GM18909 (cell line): ENCODE results near the gene KCTD13.
"Not testable (repeated sequence)": the region's sequence is repeated elsewhere in the genome, so short reads cannot be mapped to it uniquely, and the experiment has no call there.

Experiments used
- ATAC-seq: cut with Tn5 transposase; IDR thresholded peaks from one replicate; pipeline ENCODE4 v1.9.1; 2021; ENCODE audit warnings: mild to moderate bottlenecking; ENCODE audit not compliant: unreplicated experiment, poor library complexity

Gene KCTD13

GRCh38 chr16:29925781-29926710 lies at the start of gene KCTD13:
TSS of gene KCTD13 (minus strand) at chr16:29926226. CDS start at chr16:29926033, 193 bp downstream.
- ATAC-seq: peak; percentile 91

GRCh38 chr16:29975134-29975538 lies 49.1 kb upstream of the KCTD13 start:
- no peak for ATAC-seq

DNA sequence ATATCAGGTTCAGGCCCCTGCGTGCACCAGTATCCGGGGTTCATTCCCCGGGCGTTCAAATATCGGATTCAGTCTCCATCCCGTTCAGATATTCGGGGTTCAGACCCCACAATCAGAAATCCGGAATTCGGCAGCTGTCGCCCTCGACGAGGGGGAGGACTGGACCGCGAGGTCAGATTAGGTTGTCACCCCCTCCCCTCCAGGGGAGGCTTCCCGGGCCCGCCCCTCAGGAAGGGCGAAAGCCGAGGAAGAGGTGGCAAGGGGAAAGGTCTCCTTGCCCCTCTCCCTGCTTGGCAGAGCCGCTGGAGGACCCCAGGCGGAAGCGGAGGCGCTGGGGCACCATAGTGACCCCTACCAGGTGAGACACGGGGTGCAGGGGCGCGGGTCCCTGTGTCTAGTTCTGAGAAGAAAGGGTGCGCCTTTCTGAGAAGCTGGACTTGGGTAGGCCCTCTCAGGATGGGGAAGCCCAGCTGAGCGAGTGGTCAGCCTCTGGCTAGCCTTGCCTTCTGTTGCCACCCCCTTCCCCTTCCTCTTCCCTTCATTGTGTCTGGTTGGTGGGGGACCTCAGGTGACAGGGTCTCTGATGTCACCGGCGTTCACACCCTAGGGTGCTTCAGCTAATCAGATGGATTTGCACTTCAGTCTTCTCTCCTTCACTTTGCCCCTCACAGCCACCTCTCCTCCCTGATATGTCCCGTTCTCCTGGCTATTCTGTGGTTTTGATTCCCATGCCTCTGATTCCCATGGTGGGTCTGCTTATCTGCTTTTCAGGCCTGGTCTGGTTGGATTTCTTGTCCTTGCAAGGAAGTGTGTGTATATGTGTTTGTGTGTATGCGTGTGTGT lies 48.5 kb upstream of the KCTD13 start:
- ATAC-seq: no peak

DNA sequence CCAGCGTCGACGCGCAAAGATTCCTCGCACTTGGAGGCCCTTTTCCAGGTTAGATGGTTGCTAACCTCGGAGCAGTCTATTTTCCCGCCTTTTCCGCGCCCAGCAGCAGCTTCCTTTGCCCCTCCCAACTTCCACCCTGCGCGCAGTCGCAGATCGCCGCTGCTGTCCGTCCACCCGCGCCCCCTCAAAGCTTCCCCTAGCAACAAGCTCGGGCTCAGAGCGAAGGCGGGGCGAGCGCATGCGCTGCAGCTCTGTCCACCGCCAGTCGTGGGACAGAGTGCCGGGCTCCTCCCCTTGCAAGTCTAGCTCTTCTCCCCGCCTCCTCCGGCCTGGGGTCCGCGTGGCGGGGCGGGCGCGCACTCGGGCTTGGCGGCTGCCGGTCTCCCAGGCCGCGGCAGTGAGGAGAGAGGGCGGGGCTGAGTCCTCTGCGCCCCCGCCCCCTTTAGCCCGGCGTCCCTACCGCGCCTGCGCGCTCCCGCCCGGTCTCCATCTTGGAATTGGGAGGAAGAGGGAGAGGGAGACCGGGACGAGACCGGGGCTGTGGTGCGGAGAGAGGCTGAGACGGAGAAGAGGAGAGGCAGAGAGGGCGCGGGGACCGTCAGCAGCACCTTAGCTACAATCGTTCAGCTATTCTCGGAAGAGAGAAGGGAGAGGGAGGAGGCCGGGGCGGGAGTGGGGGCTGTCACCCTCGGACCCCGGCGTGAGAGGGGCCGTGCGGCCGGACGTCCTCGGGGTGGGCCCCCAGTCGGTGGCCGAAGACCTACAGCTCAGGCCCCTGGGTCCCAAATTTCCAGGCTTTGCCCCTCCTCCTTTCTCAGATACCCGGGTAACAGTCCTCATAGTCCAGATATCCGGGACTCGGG lies 47.6 kb upstream of the KCTD13 start, which contains the start of gene TAOK2:
Gene TAOK2, plus strand, starts transcription at position 485 of the 863 bp plus-strand sequence. CDS start 3,905 bp downstream, outside the sequence.
- ATAC-seq: peak; percentile 93

GRCh38 chr16:29972992-29973383 lies 47.0 kb upstream of the KCTD13 start:
- ATAC-seq: no peak

- no peak for ATAC-seq
Observed at GRCh38 chr16:29972500-29972899, 46.5 kb upstream of the KCTD13 start.

- ATAC-seq: no peak
Observed at GRCh38 chr16:29971304-29971703, 45.3 kb upstream of the KCTD13 start.

DNA sequence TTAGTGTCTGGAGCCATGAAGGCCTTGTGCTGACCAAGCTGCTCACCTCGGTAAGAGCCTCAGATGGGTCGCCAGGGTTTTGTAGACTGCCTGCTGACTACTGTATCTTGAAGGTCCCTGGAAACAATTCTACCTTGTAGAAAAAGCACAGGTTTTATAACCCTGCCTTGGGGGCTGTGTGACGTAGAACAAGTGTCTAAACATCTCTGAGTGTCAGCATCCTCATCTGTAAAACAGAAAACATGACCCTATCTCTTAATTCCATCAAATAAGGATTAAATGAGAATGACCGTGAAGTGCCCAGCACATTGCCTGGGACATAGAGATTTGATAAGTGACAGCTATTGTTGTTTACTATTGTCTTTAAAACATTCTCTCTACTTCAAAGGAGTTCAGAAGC lies 42.2 kb upstream of the KCTD13 start:
- no peak for ATAC-seq

DNA sequence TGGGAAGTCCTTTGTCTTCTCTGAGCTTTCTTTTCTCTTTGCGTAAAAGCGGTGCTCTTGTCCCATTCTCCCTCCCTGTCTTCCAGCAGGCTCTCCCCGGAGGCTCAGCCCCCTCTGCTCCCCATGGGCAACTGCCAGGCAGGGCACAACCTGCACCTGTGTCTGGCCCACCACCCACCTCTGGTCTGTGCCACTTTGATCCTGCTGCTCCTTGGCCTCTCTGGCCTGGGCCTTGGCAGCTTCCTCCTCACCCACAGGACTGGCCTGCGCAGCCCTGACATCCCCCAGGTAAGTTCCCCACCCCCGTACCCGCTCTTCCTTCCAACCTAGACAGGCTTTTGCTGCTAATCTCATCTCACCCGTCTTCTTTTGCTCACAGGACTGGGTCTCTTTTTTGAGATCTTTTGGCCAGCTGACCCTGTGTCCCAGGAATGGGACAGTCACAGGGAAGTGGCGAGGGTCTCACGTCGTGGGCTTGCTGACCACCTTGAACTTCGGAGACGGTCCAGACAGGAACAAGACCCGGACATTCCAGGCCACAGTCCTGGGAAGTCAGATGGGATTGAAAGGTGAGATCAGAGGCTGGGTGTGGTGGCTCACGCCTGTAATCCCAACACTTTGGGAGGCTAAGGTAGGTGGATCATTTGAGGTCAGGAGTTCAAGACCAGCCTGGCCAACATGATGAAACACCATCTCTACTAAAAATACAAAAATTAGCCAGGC lies 37.2 kb upstream of the KCTD13 start:
- no peak for ATAC-seq

- no peak for ATAC-seq
Observed at GRCh38 chr16:29962344-29962994, 36.4 kb upstream of the KCTD13 start.

DNA sequence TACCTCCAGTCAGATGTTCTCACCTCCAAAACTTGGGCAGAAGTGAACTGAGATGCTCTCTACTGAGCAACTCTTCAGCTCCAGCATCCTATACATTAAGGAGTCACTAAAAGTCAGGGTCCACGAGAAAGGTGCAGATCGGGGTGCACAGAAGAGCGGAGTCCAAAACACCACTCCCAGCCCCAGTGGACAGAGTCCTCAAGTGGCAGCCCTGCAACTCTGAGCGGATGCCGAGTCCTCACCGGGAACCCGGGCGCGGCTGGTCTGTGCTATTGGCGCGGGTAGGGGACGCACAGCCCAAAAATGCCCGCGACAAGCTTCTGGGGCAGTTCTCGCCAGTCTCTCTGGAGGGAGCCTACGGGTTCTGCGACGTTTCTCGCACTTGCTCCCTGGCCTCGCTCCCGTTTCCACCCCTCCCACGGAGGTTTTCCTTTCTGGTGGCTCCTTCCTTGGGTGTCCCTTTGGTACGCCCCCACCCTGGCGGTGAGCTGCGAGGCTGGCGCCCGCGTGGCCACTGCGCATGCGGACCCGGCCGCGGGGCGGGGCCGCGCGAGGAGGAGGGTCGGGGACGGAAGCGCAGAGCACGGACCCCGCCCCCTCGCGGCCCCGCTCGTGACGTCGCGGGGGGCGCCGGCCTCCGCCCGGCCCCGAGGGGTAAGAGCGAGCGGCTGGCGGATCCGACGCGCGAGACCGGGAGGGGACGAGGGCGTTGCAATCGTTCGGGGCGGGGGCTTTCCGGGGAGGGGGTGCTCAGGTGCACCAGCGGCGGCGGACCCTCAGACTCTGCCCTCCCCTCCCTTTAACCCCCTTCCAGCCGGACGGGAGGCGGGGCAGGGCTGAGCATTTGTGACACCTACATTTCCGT lies 35.7 kb upstream of the KCTD13 start, which contains the start of gene TMEM219:
Gene TMEM219, plus strand, starts transcription at position 601 of the 865 bp plus-strand sequence. CDS start 1,065 bp downstream, outside the sequence.
- ATAC-seq: peak; percentile 87

DNA sequence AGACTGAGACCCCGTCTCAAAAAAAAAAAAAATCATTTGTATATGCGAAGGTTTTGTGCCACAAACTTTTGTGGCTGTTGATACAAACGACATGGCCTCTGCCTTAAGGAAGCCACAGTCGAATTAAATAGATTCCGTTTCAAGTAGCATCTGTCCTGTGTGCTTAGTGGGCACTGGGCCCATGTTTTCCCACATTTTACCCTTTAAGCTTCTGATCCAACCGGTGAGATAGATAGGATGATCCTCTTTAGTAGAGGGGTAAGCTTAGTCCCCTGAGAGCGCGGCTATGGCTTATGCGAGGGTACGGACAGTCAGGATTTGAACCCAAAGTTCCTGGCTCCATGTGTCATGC lies 35.1 kb upstream of the KCTD13 start:
- no peak for ATAC-seq

DNA sequence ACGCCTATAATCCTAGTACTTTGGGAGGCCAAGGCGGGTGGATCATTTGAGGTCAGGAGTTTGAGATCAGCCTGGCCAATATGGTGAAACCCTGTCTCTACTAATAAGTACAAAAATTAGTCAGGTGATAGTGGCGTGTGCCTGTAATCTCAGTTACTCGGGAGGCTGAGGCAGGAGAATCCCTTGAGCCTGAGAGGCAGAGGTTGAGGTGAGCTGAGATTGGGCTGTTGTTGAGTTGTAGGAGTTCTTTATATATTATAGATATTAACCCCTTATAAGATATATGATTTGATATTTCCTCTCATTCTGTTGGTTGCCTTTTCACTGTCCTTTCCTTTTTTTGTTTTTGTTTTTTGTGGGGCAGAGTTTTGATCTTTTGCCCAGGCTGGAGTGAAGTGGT lies 33.8 kb upstream of the KCTD13 start:
- ATAC-seq: not testable (repeated sequence)

DNA sequence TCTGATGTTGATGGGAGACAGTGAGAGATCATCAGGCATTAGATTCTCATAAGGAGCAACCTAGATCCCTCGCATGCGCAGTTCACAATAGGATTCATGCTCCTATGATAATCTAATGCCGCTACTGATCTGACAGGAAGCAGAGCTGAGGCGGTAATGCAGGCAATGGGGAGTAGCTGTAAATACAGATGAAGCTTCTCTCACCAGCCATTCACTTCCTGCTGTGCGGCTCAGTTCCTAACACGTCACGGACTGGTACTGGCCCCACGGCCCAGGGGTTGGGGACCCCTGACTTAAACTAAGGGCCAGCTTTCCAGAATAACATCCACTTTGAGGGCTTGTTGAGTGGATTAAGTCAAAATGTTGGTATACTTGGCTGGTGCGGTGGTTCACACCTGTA lies 33.3 kb upstream of the KCTD13 start:
- no peak for ATAC-seq

GRCh38 chr16:29958756-29959155 lies 32.7 kb upstream of the KCTD13 start:
- ATAC-seq: no peak

DNA sequence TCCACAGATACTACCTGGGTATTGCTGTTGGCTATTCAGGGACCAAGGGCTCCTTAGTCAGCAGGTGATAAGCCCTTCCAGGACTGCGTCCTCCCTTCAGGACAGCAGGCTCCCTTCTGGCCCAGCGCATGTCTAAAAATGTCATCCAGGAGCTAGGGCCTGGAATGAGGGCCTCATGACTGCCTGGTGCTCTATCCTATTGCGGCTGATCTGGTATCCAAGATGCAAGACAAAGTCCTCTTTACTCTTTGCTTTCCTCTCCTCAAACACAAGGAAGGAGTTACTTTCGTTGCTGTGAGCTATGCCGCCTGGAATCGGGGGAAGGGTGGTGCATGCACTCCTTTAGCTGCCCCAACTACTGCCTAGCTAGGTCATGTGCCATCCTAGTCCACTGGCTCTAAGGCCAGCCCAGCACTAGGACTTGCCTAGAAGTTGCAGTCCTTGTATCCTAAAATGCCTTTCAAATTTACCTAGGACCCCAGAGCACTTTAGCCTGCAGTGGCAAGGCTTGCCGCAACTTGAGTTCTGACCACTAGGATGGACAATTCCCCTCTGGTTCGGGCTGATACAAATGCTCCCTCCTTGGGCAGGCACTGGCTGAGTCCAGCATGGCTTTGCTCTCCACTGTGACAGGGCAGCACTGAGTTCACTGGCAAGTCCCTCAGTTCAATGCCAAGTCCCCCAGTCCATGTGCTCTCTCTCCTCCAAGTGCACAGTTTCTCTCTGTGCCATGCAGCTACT lies 25.8 kb upstream of the KCTD13 start:
- ATAC-seq: no peak

GRCh38 chr16:29950806-29951461 lies 24.9 kb upstream of the KCTD13 start:
- ATAC-seq: no peak
